HEK293 (cell line): ENCODE data around the gene CAPN15.

Experiments used
- CTCF ChIA-PET: fragments of 350-600 bp; formaldehyde crosslinking; extraction: SDS; loops from one replicate; lab custom pipeline; 2021; ENCODE audit warnings: antibody characterized with exemption; lab: Yijun Ruan, JAX
- POLR2A ChIA-PET: fragments of 300-600 bp; formaldehyde crosslinking; extraction: SDS; loops from one replicate; lab custom pipeline; 2020; ENCODE audit warnings: antibody characterized with exemption, inconsistent platforms; lab: Yijun Ruan, JAX
- H3K27ac ChIP-seq: fragments of 200-500 bp; sonication (Bioruptor generic); 2 replicates; pipeline ENCODE4 v1.5.1; 2014; ENCODE audit warnings: low read depth, low read length, control low read depth, inconsistent platforms; ENCODE audit errors: extremely low read depth
- H3K36me3 ChIP-seq, 2 experiments: fragments of 200-500 bp in 1 of 2; sonication (Bioruptor generic) in 1 of 2; 1 replicate in 1 of 2; 2 replicates in 1 of 2; pipeline ENCODE4 v1.5.1; 2014 to 2017; ENCODE audit warnings: inconsistent platforms in 2 of 2, low read length in 2 of 2; ENCODE audit not compliant: control insufficient read depth in 2 of 2, insufficient read depth in 1 of 2
- H3K4me1 ChIP-seq: fragments of 200-500 bp; sonication (Bioruptor generic); 2 replicates; pipeline ENCODE4 v1.5.1; 2014; ENCODE audit warnings: mild to moderate bottlenecking, low read length, inconsistent platforms; ENCODE audit not compliant: control insufficient read depth, insufficient read depth
- H3K4me3 ChIP-seq: 2 replicates; pipeline ENCODE4 v1.5.1; 2011; ENCODE audit warnings: low read depth, mild to moderate bottlenecking, control low read depth, low read length, moderate library complexity
- H3K9me3 ChIP-seq: fragments of 200-500 bp; sonication (Bioruptor generic); 2 replicates; pipeline ENCODE4 v1.5.1; 2014; ENCODE audit warnings: low read depth, low read length, inconsistent platforms; ENCODE audit not compliant: control insufficient read depth, insufficient read depth
- FEZF1 ChIP-seq: fragments of 450-650 bp; formaldehyde crosslinking; IDR thresholded peaks from 2 replicates; pipeline ENCODE4 v1.5.1; 2016; ENCODE audit warnings: missing biosample characterization, missing genetic modification characterization
- GFI1B ChIP-seq: fragments of 450-650 bp; formaldehyde crosslinking; IDR thresholded peaks from 2 replicates; pipeline ENCODE4 v1.5.1; 2016; ENCODE audit warnings: missing biosample characterization, missing genetic modification characterization
- GLI2 ChIP-seq: fragments of 450-650 bp; formaldehyde crosslinking; IDR thresholded peaks from 2 replicates; pipeline ENCODE4; 2017; ENCODE audit warnings: missing biosample characterization, missing genetic modification characterization, low read depth, borderline replicate concordance
- GLIS1 ChIP-seq: fragments of 450-650 bp; formaldehyde crosslinking; IDR thresholded peaks from 2 replicates; pipeline ENCODE4 v1.5.1; 2016; ENCODE audit warnings: missing biosample characterization, missing genetic modification characterization
- GLIS2 ChIP-seq: fragments of 450-650 bp; formaldehyde crosslinking; IDR thresholded peaks from 2 replicates; pipeline ENCODE4 v1.5.1; 2016; ENCODE audit warnings: missing biosample characterization, missing genetic modification characterization
- MYNN ChIP-seq: fragments of 450-650 bp; formaldehyde crosslinking; IDR thresholded peaks from 2 replicates; pipeline ENCODE4 v1.5.1; 2016; ENCODE audit warnings: missing biosample characterization, missing genetic modification characterization, borderline replicate concordance
- RBAK ChIP-seq: fragments of 450-650 bp; formaldehyde crosslinking; IDR thresholded peaks from 2 replicates; pipeline ENCODE4 v1.5.1; 2016; ENCODE audit warnings: missing biosample characterization, missing genetic modification characterization
- SP2 ChIP-seq: fragments of 450-650 bp; formaldehyde crosslinking; IDR thresholded peaks from 2 replicates; pipeline ENCODE4 v1.5.1; 2016; ENCODE audit warnings: missing biosample characterization, missing genetic modification characterization
- ZBTB1 ChIP-seq: fragments of 450-650 bp; formaldehyde crosslinking; IDR thresholded peaks from 2 replicates; pipeline ENCODE4 v1.5.1; 2016; ENCODE audit warnings: missing biosample characterization, missing genetic modification characterization
- ZBTB48 ChIP-seq: fragments of 450-650 bp; formaldehyde crosslinking; IDR thresholded peaks from 2 replicates; pipeline ENCODE4 v1.5.1; 2016; ENCODE audit warnings: missing biosample characterization, missing genetic modification characterization
- ZBTB7A ChIP-seq: fragments of 450-650 bp; formaldehyde crosslinking; IDR thresholded peaks from 2 replicates; pipeline ENCODE4 v1.5.1; 2016; ENCODE audit warnings: low read depth, missing biosample characterization, missing genetic modification characterization
- ZFP3 ChIP-seq: fragments of 450-650 bp; formaldehyde crosslinking; IDR thresholded peaks from 2 replicates; pipeline ENCODE4 v1.5.1; 2016; ENCODE audit warnings: low read depth, missing biosample characterization, missing genetic modification characterization
- ZIC2 ChIP-seq: fragments of 450-650 bp; formaldehyde crosslinking; IDR thresholded peaks from 2 replicates; pipeline ENCODE4 v1.5.1; 2016; ENCODE audit warnings: missing biosample characterization, missing genetic modification characterization
- ZNF10 ChIP-seq: fragments of 450-650 bp; formaldehyde crosslinking; IDR thresholded peaks from 2 replicates; pipeline ENCODE4 v1.5.1; 2017; ENCODE audit warnings: missing biosample characterization, missing genetic modification characterization
- ZNF121 ChIP-seq: fragments of 450-650 bp; formaldehyde crosslinking; IDR thresholded peaks from 2 replicates; pipeline ENCODE4 v1.5.1; 2016; ENCODE audit warnings: missing biosample characterization, missing genetic modification characterization
- ZNF16 ChIP-seq: fragments of 450-650 bp; formaldehyde crosslinking; IDR thresholded peaks from 2 replicates; pipeline ENCODE4 v1.5.1; 2016; ENCODE audit warnings: low read depth, missing biosample characterization, missing genetic modification characterization
- ZNF19 ChIP-seq: fragments of 450-650 bp; formaldehyde crosslinking; IDR thresholded peaks from 2 replicates; pipeline ENCODE4; 2016; ENCODE audit warnings: missing biosample characterization, missing genetic modification characterization, low read depth
- ZNF239 ChIP-seq: fragments of 450-650 bp; formaldehyde crosslinking; IDR thresholded peaks from 2 replicates; pipeline ENCODE4 v1.5.1; 2016; ENCODE audit warnings: missing biosample characterization, missing genetic modification characterization
- ZNF341 ChIP-seq: fragments of 450-650 bp; formaldehyde crosslinking; IDR thresholded peaks from 2 replicates; pipeline ENCODE4; 2016; ENCODE audit warnings: low read depth, missing biosample characterization, missing genetic modification characterization
- ZNF501 ChIP-seq: fragments of 450-650 bp; formaldehyde crosslinking; IDR thresholded peaks from 2 replicates; pipeline ENCODE4 v1.5.1; 2016; ENCODE audit warnings: missing biosample characterization, missing genetic modification characterization
- ZNF560 ChIP-seq: fragments of 450-650 bp; formaldehyde crosslinking; IDR thresholded peaks from 2 replicates; pipeline ENCODE4 v1.5.1; 2017; ENCODE audit warnings: missing biosample characterization, missing genetic modification characterization, borderline replicate concordance
- ZNF621 ChIP-seq: fragments of 450-650 bp; formaldehyde crosslinking; IDR thresholded peaks from 2 replicates; pipeline ENCODE4 v1.5.1; 2017; ENCODE audit warnings: missing biosample characterization, missing genetic modification characterization
- ZNF658 ChIP-seq: fragments of 450-650 bp; formaldehyde crosslinking; IDR thresholded peaks from 2 replicates; pipeline ENCODE4; 2016; ENCODE audit warnings: missing biosample characterization, missing genetic modification characterization
- ZNF670 ChIP-seq: fragments of 450-650 bp; formaldehyde crosslinking; IDR thresholded peaks from 2 replicates; pipeline ENCODE4 v1.5.1; 2016; ENCODE audit warnings: missing biosample characterization, missing genetic modification characterization, low read depth
- ZNF701 ChIP-seq: fragments of 450-650 bp; formaldehyde crosslinking; IDR thresholded peaks from 2 replicates; pipeline ENCODE4 v1.5.1; 2016; ENCODE audit warnings: missing biosample characterization, missing genetic modification characterization
- ZNF837 ChIP-seq: fragments of 450-650 bp; formaldehyde crosslinking; IDR thresholded peaks from 2 replicates; pipeline ENCODE4 v1.5.1; 2016; ENCODE audit warnings: missing biosample characterization, missing genetic modification characterization
- ZXDB ChIP-seq: fragments of 450-650 bp; formaldehyde crosslinking; IDR thresholded peaks from 2 replicates; pipeline ENCODE4 v1.5.1; 2016; ENCODE audit warnings: missing biosample characterization, missing genetic modification characterization
- TF ChIP-seq, protein P1 (sequence below): fragments of 450-650 bp; formaldehyde crosslinking; IDR thresholded peaks from 2 replicates; pipeline ENCODE4 v1.5.1; 2016; ENCODE audit warnings: missing biosample characterization, missing genetic modification characterization
- TF ChIP-seq, protein P2 (sequence below): fragments of 450-650 bp; formaldehyde crosslinking; IDR thresholded peaks from 2 replicates; pipeline ENCODE4 v1.5.1; 2016; ENCODE audit warnings: missing biosample characterization, missing genetic modification characterization
- TF ChIP-seq, protein P3 (sequence below): IDR thresholded peaks from 2 replicates; pipeline ENCODE4 v1.6.1; 2011; ENCODE audit warnings: mild to moderate bottlenecking, low read depth, low read length, borderline replicate concordance

Gene CAPN15

DNA sequence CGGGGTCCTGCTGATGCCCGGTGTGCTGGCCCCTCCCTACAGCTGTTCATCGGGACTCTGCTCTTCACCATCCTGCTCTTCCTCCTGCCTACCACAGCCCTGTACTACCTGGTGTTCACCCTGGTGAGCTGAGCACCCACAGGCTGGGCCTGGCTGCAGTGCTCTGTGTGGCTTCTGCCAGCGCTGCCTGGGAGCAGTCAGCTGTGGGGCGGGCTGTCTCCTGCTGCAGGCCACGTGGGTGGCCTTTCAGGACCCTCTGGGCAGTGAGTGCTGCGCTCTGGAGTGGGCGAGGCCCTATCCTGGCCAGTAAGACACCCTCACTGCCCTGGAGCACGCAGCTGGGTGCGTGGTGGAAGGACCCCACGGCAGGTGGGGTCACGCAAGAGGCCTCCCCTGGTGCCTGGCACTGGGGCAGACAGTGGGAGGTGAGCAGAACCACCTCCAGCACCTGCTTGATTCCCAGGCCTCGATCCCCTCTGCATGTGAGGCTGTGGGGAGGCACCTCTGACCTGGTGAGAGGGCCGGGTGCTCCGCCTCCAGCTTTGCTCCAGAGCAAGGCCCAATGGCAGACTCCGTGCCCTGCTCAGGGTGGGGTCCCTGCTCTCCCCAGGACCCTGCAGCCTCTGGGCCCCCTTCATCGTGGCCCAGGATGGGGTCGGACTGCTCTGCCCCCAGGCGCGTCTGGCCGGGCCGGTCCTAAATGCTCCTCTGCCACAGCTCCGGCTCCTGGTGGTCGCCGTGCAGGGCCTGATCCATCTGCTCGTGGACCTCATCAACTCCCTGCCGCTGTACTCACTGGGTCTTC, 52.8 kb downstream of the CAPN15 start (continued):
- TF ChIP-seq, protein P1, sequence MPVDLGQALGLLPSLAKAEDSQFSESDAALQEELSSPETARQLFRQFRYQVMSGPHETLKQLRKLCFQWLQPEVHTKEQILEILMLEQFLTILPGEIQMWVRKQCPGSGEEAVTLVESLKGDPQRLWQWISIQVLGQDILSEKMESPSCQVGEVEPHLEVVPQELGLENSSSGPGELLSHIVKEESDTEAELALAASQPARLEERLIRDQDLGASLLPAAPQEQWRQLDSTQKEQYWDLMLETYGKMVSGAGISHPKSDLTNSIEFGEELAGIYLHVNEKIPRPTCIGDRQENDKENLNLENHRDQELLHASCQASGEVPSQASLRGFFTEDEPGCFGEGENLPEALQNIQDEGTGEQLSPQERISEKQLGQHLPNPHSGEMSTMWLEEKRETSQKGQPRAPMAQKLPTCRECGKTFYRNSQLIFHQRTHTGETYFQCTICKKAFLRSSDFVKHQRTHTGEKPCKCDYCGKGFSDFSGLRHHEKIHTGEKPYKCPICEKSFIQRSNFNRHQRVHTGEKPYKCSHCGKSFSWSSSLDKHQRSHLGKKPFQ (tag by site-specific recombination): no peak
- TF ChIP-seq ZNF501 (tag by site-specific recombination) (no peak), ZFP3 (tag by site-specific recombination) (no peak), GLIS1 (tag by site-specific recombination) (peak; percentile 93), SP2 (peak; percentile 29; the same call in 1 of the 2 replicates), GFI1B (tag by site-specific recombination) (no peak), ZNF560 (no peak), ZIC2 (tag by site-specific recombination) (0 out of 2 replicates have a peak, but pooled peaks have one; percentile 41), ZNF239 (tag by site-specific recombination) (no peak), GLIS2 (tag by site-specific recombination) (peak; percentile 46; the same call in 1 of the 2 replicates), ZNF19 (tag by site-specific recombination) (no peak), ZNF658 (no peak), ZNF701 (tag by site-specific recombination) (no peak), ZNF621 (no peak), GLI2 (tag by site-specific recombination) (no peak)
- TF ChIP-seq, protein P2, sequence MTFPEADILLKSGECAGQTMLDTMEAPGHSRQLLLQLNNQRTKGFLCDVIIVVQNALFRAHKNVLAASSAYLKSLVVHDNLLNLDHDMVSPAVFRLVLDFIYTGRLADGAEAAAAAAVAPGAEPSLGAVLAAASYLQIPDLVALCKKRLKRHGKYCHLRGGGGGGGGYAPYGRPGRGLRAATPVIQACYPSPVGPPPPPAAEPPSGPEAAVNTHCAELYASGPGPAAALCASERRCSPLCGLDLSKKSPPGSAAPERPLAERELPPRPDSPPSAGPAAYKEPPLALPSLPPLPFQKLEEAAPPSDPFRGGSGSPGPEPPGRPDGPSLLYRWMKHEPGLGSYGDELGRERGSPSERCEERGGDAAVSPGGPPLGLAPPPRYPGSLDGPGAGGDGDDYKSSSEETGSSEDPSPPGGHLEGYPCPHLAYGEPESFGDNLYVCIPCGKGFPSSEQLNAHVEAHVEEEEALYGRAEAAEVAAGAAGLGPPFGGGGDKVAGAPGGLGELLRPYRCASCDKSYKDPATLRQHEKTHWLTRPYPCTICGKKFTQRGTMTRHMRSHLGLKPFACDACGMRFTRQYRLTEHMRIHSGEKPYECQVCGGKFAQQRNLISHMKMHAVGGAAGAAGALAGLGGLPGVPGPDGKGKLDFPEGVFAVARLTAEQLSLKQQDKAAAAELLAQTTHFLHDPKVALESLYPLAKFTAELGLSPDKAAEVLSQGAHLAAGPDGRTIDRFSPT (tag by site-specific recombination): 0 out of 2 replicates have a peak, but pooled peaks have one; percentile 13
- TF ChIP-seq, all 188 proteins: peak for 6

DNA sequence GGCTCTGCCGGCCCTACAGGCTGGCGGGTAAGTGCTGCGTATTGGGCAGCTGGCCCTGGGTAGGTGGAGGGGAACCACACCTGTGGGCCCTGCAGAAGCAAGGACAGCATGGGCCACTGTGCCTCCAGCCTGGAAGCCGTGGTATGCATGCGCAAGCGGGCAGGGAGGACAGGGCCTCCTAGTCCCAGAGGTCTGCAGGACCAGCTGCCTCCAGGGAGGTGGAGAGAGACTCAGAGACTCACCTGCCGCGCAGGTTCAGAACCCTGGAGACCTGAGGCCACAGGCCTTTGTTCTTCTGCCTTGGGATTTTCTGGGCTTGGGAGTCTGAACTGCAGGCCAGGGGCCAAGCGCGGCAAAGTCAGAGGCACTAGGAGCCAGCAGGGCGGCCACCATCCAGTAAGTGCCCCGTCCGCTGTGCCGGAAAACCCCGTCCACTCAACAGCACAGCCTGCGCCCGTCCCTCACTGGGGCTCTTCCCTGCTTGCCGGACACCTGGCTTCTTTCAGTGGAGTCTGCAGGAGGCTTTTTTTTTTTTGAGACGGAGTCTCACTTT, 53.5 kb downstream of the CAPN15 start:
- Histone ChIP-seq H3K4me3 (no peak overlapping the region), H3K9me3 (no peaks in the 10 kb centered on the region), H3K4me1 (no peaks in the 10 kb centered on the region), H3K36me3 (peaks cover 0 to 28% of the 10 kb centered on the region in 2 experiments; a peak in 1 of 3 replicates)
- ChIA-PET POLR2A (no interaction called here), CTCF (interaction anchor here (0.5 to 1.1 kb wide), 2 partner anchors 14 to 189 kb away, joined by 3 to 6 read pairs; partner anchors contain the start of gene NHLRC4)
- TF ChIP-seq ZNF16 (tag by site-specific recombination) (no peak), ZNF341 (tag by site-specific recombination) (0 out of 2 replicates have a peak, but pooled peaks have one; percentile 29)
- TF ChIP-seq, all 188 proteins: peak for 1
- H3K27ac ChIP-seq: no peak overlapping the region

DNA sequence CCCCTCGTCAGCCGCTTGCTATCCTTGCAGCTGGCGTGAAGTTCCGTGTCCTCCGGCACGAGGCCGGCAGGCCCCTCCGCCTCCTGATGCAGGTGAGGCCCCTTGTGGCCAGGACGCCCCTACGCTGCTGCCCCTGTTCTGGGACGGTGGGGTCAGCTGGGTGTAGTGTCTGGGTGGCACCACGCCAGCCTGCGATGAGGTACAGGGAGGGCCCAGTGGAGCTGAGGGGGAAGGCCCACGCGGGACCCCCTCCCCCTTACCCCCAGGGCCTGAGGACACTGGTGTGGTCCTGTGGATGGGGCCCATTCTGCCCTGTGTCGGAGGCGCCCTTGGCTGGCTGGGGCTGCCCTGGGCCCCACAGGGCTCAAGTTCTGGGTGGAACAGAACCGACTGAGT, 54.7 kb downstream of the CAPN15 start:
- Histone ChIP-seq H3K36me3 (peaks cover 0 to 22% of the 10 kb centered on the region in 2 experiments; a peak in 1 of 3 replicates), H3K4me3 (no peak overlapping the region), H3K9me3 (no peaks in the 10 kb centered on the region), H3K27ac (no peak overlapping the region), H3K4me1 (no peaks in the 10 kb centered on the region)
- ChIA-PET CTCF (interaction anchor here (0.6 to 0.7 kb wide), 2 partner anchors 47 to 475 kb away, joined by 3 read pairs; no protein-coding TSS in a partner anchor), POLR2A (interaction anchor here (0.8 kb wide), 1 partner anchor 10 kb away, joined by 5 read pairs; no protein-coding TSS in a partner anchor)
- TF ChIP-seq ZBTB48 (tag by site-specific recombination): no peak
- no peak for TF ChIP-seq FEZF1 (tag by site-specific recombination)
- no peak for TF ChIP-seq ZNF121
- TF ChIP-seq RBAK: no peak
- no peak for TF ChIP-seq MYNN (tag by site-specific recombination)
- TF ChIP-seq ZXDB (tag by site-specific recombination): no peak
- no peak for TF ChIP-seq ZNF670
- TF ChIP-seq, protein P3, sequence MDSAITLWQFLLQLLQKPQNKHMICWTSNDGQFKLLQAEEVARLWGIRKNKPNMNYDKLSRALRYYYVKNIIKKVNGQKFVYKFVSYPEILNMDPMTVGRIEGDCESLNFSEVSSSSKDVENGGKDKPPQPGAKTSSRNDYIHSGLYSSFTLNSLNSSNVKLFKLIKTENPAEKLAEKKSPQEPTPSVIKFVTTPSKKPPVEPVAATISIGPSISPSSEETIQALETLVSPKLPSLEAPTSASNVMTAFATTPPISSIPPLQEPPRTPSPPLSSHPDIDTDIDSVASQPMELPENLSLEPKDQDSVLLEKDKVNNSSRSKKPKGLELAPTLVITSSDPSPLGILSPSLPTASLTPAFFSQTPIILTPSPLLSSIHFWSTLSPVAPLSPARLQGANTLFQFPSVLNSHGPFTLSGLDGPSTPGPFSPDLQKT: no peak
- peak; percentile 80 for TF ChIP-seq ZNF10
- TF ChIP-seq ZBTB1 (tag by site-specific recombination): no peak
- TF ChIP-seq ZBTB7A: 0 out of 2 replicates have a peak, but pooled peaks have one; percentile 48
- no peak for TF ChIP-seq ZNF837 (tag by site-specific recombination)
